HL-60/S4 treated with phorbol 12-myristate 13-acetate at 8.2 ng/mL for 4 days and 3 days (cell line): ENCODE measurements around the gene SLC25A21.
"Not testable (repeated sequence)": the region's sequence is repeated elsewhere in the genome, so short reads cannot be mapped to it uniquely, and the experiment has no call there.

ENCODE experiments used
- in situ Hi-C: fragments of 300-500 bp; cut with MboI; formaldehyde crosslinking; loops from 2 replicates; pipeline ENCODE4 v1.15.0; 2022; ENCODE audit warnings: low sequenced_read_pairs

Gene SLC25A21

GRCh38 chr14:37187294-37187693 is 14.9 kb upstream of the SLC25A21 start:
- in situ Hi-C loops: no loop called here

- in situ Hi-C loops: no loop called here
These were observed 14.5 kb upstream of the SLC25A21 start for GRCh38 chr14:37186865-37187264.

GRCh38 chr14:37185670-37186069 is 13.3 kb upstream of the SLC25A21 start:
- in situ Hi-C loops: no loop called here

GRCh38 chr14:37184520-37184919 is 12.1 kb upstream of the SLC25A21 start:
- in situ Hi-C loops: not testable (repeated sequence)

- in situ Hi-C loops: no loop called here
These were observed 9.0 kb upstream of the SLC25A21 start for GRCh38 chr14:37181441-37181840.

GRCh38 chr14:37180886-37181285 is 8.5 kb upstream of the SLC25A21 start:
- in situ Hi-C loops: not testable (repeated sequence)

- in situ Hi-C loops: no loop called here
These were observed 7.6 kb upstream of the SLC25A21 start for GRCh38 chr14:37179896-37180502.

GRCh38 chr14:37172936-37173614 is 669 bp upstream of the SLC25A21 start:
- in situ Hi-C loops: loop anchor here (25.0 kb wide), 1 partner anchor 636 kb away; no protein-coding TSS in a partner anchor

GRCh38 chr14:37171678-37172023 is 755 bp downstream of the SLC25A21 start:
- in situ Hi-C loops: loop anchor here (25.0 kb wide), 1 partner anchor 634 kb away; no protein-coding TSS in a partner anchor

- in situ Hi-C loops: loop anchor here (25.0 kb wide), 1 partner anchor 634 kb away; no protein-coding TSS in a partner anchor
These were observed 1.4 kb downstream of the SLC25A21 start for GRCh38 chr14:37170993-37171392.

GRCh38 chr14:37170237-37170636 is 2.2 kb downstream of the SLC25A21 start:
- in situ Hi-C loops: loop anchor here (25.0 kb wide), 1 partner anchor 633 kb away; no protein-coding TSS in a partner anchor

- in situ Hi-C loops: loop anchor here (25.0 kb wide), 1 partner anchor 631 kb away; no protein-coding TSS in a partner anchor
These were observed 3.7 kb downstream of the SLC25A21 start for GRCh38 chr14:37168721-37169120.

GRCh38 chr14:37167151-37168047 is 5.0 kb downstream of the SLC25A21 start:
- in situ Hi-C loops: loop anchor here (25.0 kb wide), 1 partner anchor 630 kb away; no protein-coding TSS in a partner anchor

GRCh38 chr14:37165794-37166193 is 6.6 kb downstream of the SLC25A21 start:
- in situ Hi-C loops: loop anchor here (25.0 kb wide), 1 partner anchor 628 kb away; no protein-coding TSS in a partner anchor

- in situ Hi-C loops: loop anchor here (25.0 kb wide), 1 partner anchor 625 kb away; no protein-coding TSS in a partner anchor
These were observed 10.1 kb downstream of the SLC25A21 start for GRCh38 chr14:37162307-37162706.

- in situ Hi-C loops: loop anchor here (25.0 kb wide), 1 partner anchor 621 kb away; no protein-coding TSS in a partner anchor
These were observed 14.4 kb downstream of the SLC25A21 start for GRCh38 chr14:37157987-37158386.

GRCh38 chr14:37153483-37153882 is 18.9 kb downstream of the SLC25A21 start:
- in situ Hi-C loops: loop anchor here (25.0 kb wide), 1 partner anchor 616 kb away; no protein-coding TSS in a partner anchor

- in situ Hi-C loops: loop anchor here (25.0 kb wide), 1 partner anchor 616 kb away; no protein-coding TSS in a partner anchor
These were observed 19.4 kb downstream of the SLC25A21 start for GRCh38 chr14:37153005-37153404.

GRCh38 chr14:37150414-37150813 is 22.0 kb downstream of the SLC25A21 start:
- in situ Hi-C loops: loop anchor here (25.0 kb wide), 1 partner anchor 613 kb away; no protein-coding TSS in a partner anchor

- in situ Hi-C loops: no loop called here
These were observed 25.0 kb downstream of the SLC25A21 start for GRCh38 chr14:37147310-37147880.
